GM12878 (cell line): ENCODE data around the gene C6orf15. TPM values are rescaled to one million over a fixed set of nuclear protein-coding genes. Genes with fewer than 3 reads are reported as not detected.

Experiments used
- ATAC-seq: fragments of 200-7000 bp; cut with Tn5 transposase; 3 replicates; pipeline ENCODE4 v1.9.1; 2020; ENCODE audit warnings: mild to moderate bottlenecking, moderate library complexity
- BruUV-seq: library from RNA; stranded (reverse); fragments of 400-500 nt; replicated peaks from 2 replicates; lab custom pipeline; 2021; lab: Mats Ljungman, UMichigan
- CTCF ChIA-PET: fragments of 300-600 bp; sonication (Branson Sonifier 250); formaldehyde crosslinking; extraction: SDS; loops from one replicate; lab custom pipeline; 2021; ENCODE audit warnings: inconsistent platforms; lab: Yijun Ruan, JAX
- POLR2A ChIA-PET: fragments of 350-600 bp; formaldehyde crosslinking; extraction: SDS; loops from one replicate; lab custom pipeline; 2021; ENCODE audit warnings: inconsistent platforms; lab: Charles Lee
- RAD21 ChIA-PET: fragments of 300-600 bp; sonication (Branson Sonifier 250); formaldehyde crosslinking; loops from one replicate; lab custom pipeline; 2023; ENCODE audit warnings: antibody characterized with exemption; ENCODE audit not compliant: unreplicated experiment; lab: Charles Lee
- SMC1A ChIA-PET: fragments of 300-600 bp; sonication (Branson Sonifier 250); formaldehyde crosslinking; loops from one replicate; lab custom pipeline; 2023; ENCODE audit not compliant: unreplicated experiment, uncharacterized antibody; lab: Charles Lee
- DNase-seq: peaks from one replicate; pipeline ENCODE4 v3.0.0-alpha.2; 2011; ENCODE audit warnings: low read depth, low spot score
- FAIRE-seq: peaks from 3 replicates; lab custom pipeline; 2011; peaks lifted over from hg19 to GRCh38; lab: Jason Lieb, UNC
- H2AFZ ChIP-seq: 2 replicates; pipeline ENCODE4 v1.6.0; 2011; ENCODE audit warnings: low read depth, low read length, control low read depth; ENCODE audit not compliant: control insufficient read depth
- H3K27ac ChIP-seq: 2 replicates; pipeline ENCODE4 v1.5.1; 2011; ENCODE audit warnings: control low read depth; ENCODE audit not compliant: control insufficient read depth, insufficient read depth
- H3K27me3 ChIP-seq, 2 experiments: replicated peaks in 1 of 2; 2 replicates each; pipeline versions ENCODE4 v1.6.0 to v1.6.1; 2011; ENCODE audit warnings: low read length in 1 of 2; ENCODE audit not compliant: control insufficient read depth in 2 of 2, insufficient read depth in 2 of 2
- H3K36me3 ChIP-seq, 2 experiments: 2 replicates each; pipeline ENCODE4 v1.5.1; 2011; ENCODE audit warnings: low read length in 1 of 2; ENCODE audit not compliant: control insufficient read depth in 2 of 2, insufficient read depth in 2 of 2
- H3K4me1 ChIP-seq: 2 replicates; pipeline ENCODE4 v1.6.1; 2011; ENCODE audit warnings: mild to moderate bottlenecking, low read length, moderate library complexity, mixed read lengths; ENCODE audit not compliant: control insufficient read depth, insufficient read depth
- H3K4me2 ChIP-seq: 2 replicates; pipeline ENCODE4 v1.6.0; 2011; ENCODE audit warnings: control low read depth; ENCODE audit not compliant: control insufficient read depth, insufficient read depth
- H3K4me3 ChIP-seq: fragments of 200-600 bp; sonication (generic); 2 replicates; pipeline ENCODE4 v1.5.1; 2016
- H3K79me2 ChIP-seq: 2 replicates; pipeline ENCODE4 v1.6.0; 2011; ENCODE audit warnings: low read length; ENCODE audit not compliant: control insufficient read depth, insufficient read depth
- H3K9ac ChIP-seq: 2 replicates; pipeline ENCODE4 v1.8.0; 2011; ENCODE audit warnings: low read length, control low read depth, mixed read lengths; ENCODE audit not compliant: control insufficient read depth, insufficient read depth
- H3K9me3 ChIP-seq: replicated peaks from 3 replicates; pipeline ENCODE4 v1.5.1; 2011; ENCODE audit warnings: mild to moderate bottlenecking, low read length; ENCODE audit not compliant: control insufficient read depth, insufficient read depth
- H4K20me1 ChIP-seq: 2 replicates; pipeline ENCODE4 v1.6.0; 2011; ENCODE audit not compliant: control insufficient read depth, insufficient read depth
- IRF3 ChIP-seq: fragments of 450-650 bp; IDR thresholded peaks from 2 replicates; pipeline ENCODE4 v1.6.1; 2014; ENCODE audit warnings: mild to moderate bottlenecking
- JUNB ChIP-seq: IDR thresholded peaks from 2 replicates; pipeline ENCODE4 v1.6.1; 2016; ENCODE audit warnings: antibody characterized with exemption, mild to moderate bottlenecking
- RAD21 ChIP-seq: IDR thresholded peaks from 2 replicates; pipeline ENCODE4 v1.6.1; 2011; ENCODE audit warnings: mild to moderate bottlenecking, low read depth, low read length, moderate library complexity; ENCODE audit not compliant: insufficient read depth
- SMC3 ChIP-seq: IDR thresholded peaks from 2 replicates; pipeline ENCODE4 v1.6.1; 2011; ENCODE audit warnings: low read length, improper control_type of control experiment, borderline replicate concordance
- whole genome bisulfite sequencing: methylation state at CpG from one replicate; pipeline ENCODE4 v1.1.6; 2016; ENCODE audit warnings: low lambda C conversion rate; ENCODE audit not compliant: insufficient replicate concordance, insufficient coverage; ENCODE audit errors: missing lambda C conversion rate; 5-methylcytosine and 5-hydroxymethylcytosine counted together
- in situ Hi-C: fragments of 300-500 bp; cut with MboI; formaldehyde crosslinking; loops from 9 replicates; pipeline ENCODE4 v1.14.3; 2018; ENCODE audit warnings: mixed read lengths
- intact Hi-C: fragments of 100-400 bp; cut with micrococcal nuclease; formaldehyde crosslinking; loops from one replicate; pipeline ENCODE4 v1.14.2; 2022; ENCODE audit not compliant: unreplicated experiment
- polyA plus RNA-seq, 11 experiments: library from polyadenylated mRNA; depleted of rRNA in 4 of 11; unstranded in 6 of 11; stranded (reverse) in 5 of 11; fragments of >200 nt; fragmentation: Nextera tagmentation in 4 of 11; fragmentation: Illumina TruSeq in 1 of 11; extraction: Ambion mirVana in 4 of 11; extraction: Trizol in 1 of 11; gene quantifications; 1 replicate in 1 of 11; 2 replicates in 10 of 11; pipeline versions ENCODE4 v1.2.1 to v1.2.3, GENCODE V29; 2011 to 2016; ENCODE audit warnings: inconsistent platforms in 2 of 11, missing spikeins in 2 of 11, low read depth in 1 of 11
- total RNA-seq, 4 experiments: library from RNA; depleted of rRNA in 3 of 4; stranded (reverse); fragments of >200 nt in 3 of 4; fragmentation: Illumina TruSeq in 1 of 4; extraction: Trizol in 1 of 4; gene quantifications; 2 replicates each; pipeline versions ENCODE4 v1.2.1 to v1.2.3, GENCODE V29; 2013 to 2021
- TF ChIP-seq, protein P1 (sequence below), 3 experiments: IDR thresholded peaks in 2 of 3; conservative IDR thresholded peaks in 1 of 3; 2 replicates each; pipeline ENCODE4 v1.5.1; 2011; ENCODE audit warnings: low read depth in 3 of 3, low read length in 3 of 3, mild to moderate bottlenecking in 3 of 3, control low read depth in 2 of 3, moderate library complexity in 2 of 3, inconsistent platforms in 1 of 3, mixed read lengths in 1 of 3; ENCODE audit not compliant: control insufficient read depth in 2 of 3, insufficient read depth in 1 of 3; ENCODE audit errors: extremely low read depth in 1 of 3

C6orf15 gene
- total and polyA plus RNA-seq, 10 of the 15 experiments (the other 5 are each of a cell fraction or from before 2014, with no cell fraction given): not detected

DNA sequence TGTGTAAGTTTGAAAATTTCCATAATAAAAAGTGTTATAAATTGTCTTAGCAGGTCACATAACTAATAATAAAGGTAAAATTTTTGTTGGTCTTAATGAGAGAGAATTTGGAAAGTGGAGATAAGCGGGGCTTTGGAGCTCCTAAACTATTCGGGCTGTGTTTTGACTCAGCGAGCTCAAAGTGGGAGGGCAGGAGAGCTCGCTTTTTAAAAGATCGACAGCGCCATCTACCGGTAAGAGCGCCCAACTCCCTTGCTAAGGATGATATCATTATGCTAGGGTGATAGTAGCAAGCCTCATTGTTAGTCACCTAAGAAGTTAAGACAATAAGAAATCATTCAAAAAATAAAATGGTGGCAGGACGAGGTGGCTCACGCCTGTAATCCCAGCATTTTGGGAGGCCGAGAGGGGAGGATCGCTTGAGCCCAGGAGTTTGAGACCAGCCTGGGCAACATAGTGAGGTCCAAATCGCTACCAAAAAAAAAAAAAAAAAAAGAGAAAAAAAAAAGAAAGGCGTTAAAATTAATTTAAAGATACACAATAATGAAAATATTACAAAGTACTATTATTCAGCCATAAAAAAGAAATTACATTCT lies 24.8 kb downstream of the C6orf15 start:
- DNase-seq (peak; percentile 25), FAIRE-seq (peak; percentile 49), ATAC-seq (peak; percentile 98)
- Histone ChIP-seq H3K9ac (no peak overlapping the region), H3K4me2 (no peak overlapping the region), H3K4me3 (no peak overlapping the region), H3K27me3 (no peaks in the 10 kb centered on the region; a peak in 1 of 4 replicates), H3K79me2 (no peaks in the 10 kb centered on the region), H4K20me1 (no peaks in the 10 kb centered on the region), H2AFZ (no peak overlapping the region), H3K36me3 (no peaks in the 10 kb centered on the region), H3K9me3 (no peaks in the 10 kb centered on the region), H3K4me1 (no peaks in the 10 kb centered on the region), H3K27ac (no peak overlapping the region)
- TF ChIP-seq JUNB (peak; percentile 59), RAD21 (peak; percentile 71), SMC3 (peak; percentile 48; the same call in 1 of the 2 replicates), IRF3 (no peak)
- TF ChIP-seq, protein P1, sequence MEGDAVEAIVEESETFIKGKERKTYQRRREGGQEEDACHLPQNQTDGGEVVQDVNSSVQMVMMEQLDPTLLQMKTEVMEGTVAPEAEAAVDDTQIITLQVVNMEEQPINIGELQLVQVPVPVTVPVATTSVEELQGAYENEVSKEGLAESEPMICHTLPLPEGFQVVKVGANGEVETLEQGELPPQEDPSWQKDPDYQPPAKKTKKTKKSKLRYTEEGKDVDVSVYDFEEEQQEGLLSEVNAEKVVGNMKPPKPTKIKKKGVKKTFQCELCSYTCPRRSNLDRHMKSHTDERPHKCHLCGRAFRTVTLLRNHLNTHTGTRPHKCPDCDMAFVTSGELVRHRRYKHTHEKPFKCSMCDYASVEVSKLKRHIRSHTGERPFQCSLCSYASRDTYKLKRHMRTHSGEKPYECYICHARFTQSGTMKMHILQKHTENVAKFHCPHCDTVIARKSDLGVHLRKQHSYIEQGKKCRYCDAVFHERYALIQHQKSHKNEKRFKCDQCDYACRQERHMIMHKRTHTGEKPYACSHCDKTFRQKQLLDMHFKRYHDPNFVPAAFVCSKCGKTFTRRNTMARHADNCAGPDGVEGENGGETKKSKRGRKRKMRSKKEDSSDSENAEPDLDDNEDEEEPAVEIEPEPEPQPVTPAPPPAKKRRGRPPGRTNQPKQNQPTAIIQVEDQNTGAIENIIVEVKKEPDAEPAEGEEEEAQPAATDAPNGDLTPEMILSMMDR (IDR thresholded peaks at IDR 0.05 in 2 of 3, conservative IDR thresholded peaks at IDR 0.05 in 1 of 3; ENCODE audit: control insufficient read depth in 2 of 3, extremely low read depth in 1 of 3, insufficient read depth in 1 of 3, low read depth in 3 of 3, low read length in 3 of 3): peak; percentile 67 to 72 (median 71)
- BruUV-seq: no TSS peak
- WGBS: 4% methylated on average over 13 of the region's 14 CpGs
- intact Hi-C loops: loop anchor here (1.0 to 10.0 kb wide), 4 partner anchors 259 to 603 kb away; partner anchors contain the start of gene HLA-E
- ChIA-PET CTCF (interaction anchor here (0.6 to 3.3 kb wide), 71 partner anchors 8 to 868 kb away, joined by 3 to 57 read pairs (median 4); partner anchors contain the start of genes DDR1, DHX16, PSORS1C1 and TCF19), POLR2A (interaction anchor here (0.6 to 0.8 kb wide), 2 partner anchors 132 to 194 kb away, joined by 3 read pairs; no protein-coding TSS in a partner anchor), SMC1A (interaction anchor here (0.6 to 2.0 kb wide), 36 partner anchors 10 to 604 kb away, joined by 3 to 33 read pairs (median 4); partner anchors contain the start of gene VARS2), RAD21 (interaction anchor here (0.6 to 2.6 kb wide), 29 partner anchors 9 to 676 kb away, joined by 3 to 52 read pairs (median 4); partner anchors contain the start of genes MDC1 and VARS2)
- in situ Hi-C loops: no loop called here
